SU-DHL-6 (cell line): ENCODE measurements around the gene CCT2.

ENCODE experiments used
- EZH2phosphoT487 ChIP-seq: fragments of 200-600 bp; sonication (generic), shearing (Covaris generic); conservative IDR thresholded peaks from 2 replicates; pipeline ENCODE4 v1.6.1; 2018; ENCODE audit warnings: mild to moderate bottlenecking, antibody characterized with exemption, low read length, moderate library complexity, mixed read lengths
- TF ChIP-seq, protein P1 (sequence below): fragments of 200-600 bp; sonication (generic); IDR thresholded peaks from one replicate; pipeline ENCODE4 v1.5.1; 2017; ENCODE audit warnings: antibody characterized with exemption, mild to moderate bottlenecking, low read length, moderate library complexity; ENCODE audit not compliant: insufficient read depth, poor library complexity, severe bottlenecking

DNA sequence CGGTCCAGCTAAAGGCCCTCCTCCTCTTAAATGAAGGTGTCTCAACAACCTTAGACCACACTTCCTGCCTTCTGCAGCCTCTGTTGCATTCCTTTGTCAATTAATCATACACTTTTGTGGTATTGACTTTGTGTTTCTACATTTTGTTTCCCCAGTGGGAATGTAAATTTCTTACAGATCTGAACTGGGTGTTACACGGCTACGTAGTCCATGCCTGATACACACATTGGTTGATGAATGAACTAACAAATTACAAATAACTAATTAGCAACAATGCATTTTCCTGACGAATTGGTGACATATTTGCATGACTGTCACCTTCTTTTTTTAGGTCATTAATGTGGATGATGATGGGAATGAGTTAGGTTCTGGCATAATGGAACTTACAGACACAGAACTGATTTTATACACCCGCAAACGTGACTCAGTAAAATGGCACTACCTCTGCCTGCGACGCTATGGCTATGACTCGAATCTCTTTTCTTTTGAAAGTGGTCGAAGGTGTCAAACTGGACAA, 15.2 kb upstream of the CCT2 start:
- TF ChIP-seq, protein P1, sequence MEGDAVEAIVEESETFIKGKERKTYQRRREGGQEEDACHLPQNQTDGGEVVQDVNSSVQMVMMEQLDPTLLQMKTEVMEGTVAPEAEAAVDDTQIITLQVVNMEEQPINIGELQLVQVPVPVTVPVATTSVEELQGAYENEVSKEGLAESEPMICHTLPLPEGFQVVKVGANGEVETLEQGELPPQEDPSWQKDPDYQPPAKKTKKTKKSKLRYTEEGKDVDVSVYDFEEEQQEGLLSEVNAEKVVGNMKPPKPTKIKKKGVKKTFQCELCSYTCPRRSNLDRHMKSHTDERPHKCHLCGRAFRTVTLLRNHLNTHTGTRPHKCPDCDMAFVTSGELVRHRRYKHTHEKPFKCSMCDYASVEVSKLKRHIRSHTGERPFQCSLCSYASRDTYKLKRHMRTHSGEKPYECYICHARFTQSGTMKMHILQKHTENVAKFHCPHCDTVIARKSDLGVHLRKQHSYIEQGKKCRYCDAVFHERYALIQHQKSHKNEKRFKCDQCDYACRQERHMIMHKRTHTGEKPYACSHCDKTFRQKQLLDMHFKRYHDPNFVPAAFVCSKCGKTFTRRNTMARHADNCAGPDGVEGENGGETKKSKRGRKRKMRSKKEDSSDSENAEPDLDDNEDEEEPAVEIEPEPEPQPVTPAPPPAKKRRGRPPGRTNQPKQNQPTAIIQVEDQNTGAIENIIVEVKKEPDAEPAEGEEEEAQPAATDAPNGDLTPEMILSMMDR = no peak
- no peak for TF ChIP-seq EZH2phosphoT487
